HG02870 (cell line): Measurements from ENCODE around the gene SEMA3A.

Experiments used
- ATAC-seq: cut with Tn5 transposase; IDR thresholded peaks from one replicate; pipeline ENCODE4 v1.9.1; 2021; ENCODE audit warnings: mild to moderate bottlenecking, moderate library complexity; ENCODE audit not compliant: unreplicated experiment

Gene SEMA3A

DNA sequence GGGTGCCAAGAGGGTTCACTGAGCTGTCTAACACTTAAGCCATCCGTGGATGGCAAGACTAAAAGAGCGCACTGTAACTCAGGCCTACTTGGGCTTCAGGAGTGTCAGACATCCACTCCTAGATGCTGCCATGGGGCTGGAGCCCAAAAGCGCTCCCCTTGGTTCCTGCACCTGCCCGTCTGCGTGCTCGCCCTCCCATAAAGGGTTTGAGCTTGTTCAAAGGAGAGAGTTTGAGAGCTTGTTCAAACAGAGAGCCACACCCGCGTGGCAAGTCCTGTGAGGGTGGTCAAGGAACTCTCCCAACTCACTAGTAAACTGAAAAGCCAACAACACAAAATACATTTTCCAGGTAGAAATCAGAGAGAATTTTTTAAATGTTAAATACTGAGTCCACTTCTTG, 256.7 kb downstream of the SEMA3A start:
- ATAC-seq = no peak

GRCh38 chr7:83936056-83936708, 258.4 kb downstream of the SEMA3A start:
- peak; percentile 86 for ATAC-seq

DNA sequence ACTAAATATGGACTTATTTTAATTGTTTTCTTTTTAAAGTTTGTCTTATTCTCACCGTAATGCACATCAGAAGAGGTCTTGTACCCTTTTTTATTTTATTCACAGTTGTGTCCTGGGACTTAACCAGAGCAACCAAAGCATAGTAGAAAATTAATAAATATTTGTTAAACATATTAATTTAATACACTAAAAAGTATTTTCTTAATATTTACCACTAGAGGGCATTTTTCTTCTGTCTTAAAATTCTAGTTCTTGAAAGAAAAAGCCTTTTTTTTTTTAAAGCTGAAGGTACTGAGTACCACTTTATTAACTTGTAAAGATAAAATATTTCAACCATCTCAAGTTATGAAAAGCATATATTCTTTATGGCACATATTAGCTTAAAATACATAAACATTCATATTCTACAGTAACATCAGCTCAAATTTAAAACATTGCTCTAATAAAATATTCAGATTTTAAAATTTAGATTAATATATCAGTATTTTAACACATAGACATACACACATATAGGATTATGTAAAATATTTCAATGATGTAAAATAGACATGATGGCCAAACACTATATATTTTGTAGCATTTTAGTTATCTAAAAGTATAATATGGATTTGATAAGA, 260.4 kb downstream of the SEMA3A start:
- no peak for ATAC-seq

DNA sequence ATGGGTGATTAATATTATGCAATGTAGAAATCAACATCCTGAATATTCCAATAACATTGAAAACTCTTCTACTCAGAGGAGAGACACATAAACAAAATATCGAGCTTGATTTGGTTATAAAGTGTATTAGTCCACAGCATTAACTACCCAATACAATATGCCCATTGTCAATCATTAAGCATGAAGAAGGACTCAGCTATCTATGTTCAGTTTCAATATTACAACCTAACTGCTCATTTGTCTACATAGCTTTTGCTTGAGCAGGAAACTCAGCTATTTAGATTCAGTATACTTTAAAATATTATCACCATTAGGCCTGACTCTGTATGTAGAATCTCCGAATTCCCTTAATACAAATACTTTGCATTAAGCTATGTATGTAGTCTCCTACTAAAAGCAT, 262.6 kb downstream of the SEMA3A start:
- no peak for ATAC-seq

DNA sequence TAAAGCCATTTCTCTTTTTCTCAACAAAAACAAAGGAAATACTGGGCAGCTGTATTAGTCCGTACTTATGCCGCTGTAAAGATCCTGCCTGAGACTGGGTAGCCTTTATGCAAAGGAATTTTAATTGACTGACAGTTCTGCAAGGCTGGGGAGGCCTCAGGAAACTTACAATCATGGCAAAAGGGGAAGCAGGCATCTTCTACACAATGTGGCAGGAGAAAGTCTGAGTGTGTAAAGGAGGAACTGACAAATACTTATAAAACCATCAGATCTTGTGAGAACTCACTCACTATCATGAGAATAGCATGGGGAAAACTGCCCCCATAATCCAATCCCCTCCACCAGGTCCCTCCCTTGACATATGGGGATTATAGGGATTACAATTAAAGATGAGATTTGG, 264.3 kb downstream of the SEMA3A start:
- no peak for ATAC-seq

GRCh38 chr7:83925860-83926259, 268.7 kb downstream of the SEMA3A start:
- ATAC-seq = peak; percentile 65

DNA sequence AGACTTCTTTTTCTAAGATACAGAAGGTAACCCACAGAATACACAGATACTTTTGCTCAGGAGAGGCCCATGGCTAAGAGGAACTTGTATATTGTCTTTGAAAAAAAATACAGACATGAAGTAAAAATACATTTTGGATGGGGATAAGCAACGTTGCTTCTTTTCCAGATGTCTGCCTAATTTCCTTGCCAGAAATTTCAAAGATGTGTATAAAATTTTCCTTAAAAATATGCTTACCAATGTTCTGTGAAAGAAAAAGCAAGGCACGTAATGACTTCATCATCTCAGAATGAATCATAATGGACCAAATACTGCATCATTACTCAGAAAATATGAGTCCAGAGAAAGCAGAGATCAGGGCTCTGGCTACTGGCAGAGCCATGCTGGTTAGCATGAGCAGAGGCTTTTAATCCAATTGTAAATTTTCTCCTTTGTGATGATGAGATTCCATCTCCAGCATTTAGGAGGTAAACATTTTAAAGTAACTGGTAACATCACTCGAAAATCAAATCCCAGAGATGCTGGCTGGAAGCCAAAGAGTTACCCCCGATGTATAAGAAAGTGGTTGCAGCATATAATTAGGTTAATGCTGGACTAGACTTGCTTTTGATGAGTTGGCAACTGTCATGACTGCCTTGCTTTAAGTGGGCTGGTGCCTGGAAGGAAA, 272.5 kb downstream of the SEMA3A start:
- no peak for ATAC-seq

- no peak for ATAC-seq
Observed at GRCh38 chr7:83921271-83921940, 273.2 kb downstream of the SEMA3A start.

- no peak for ATAC-seq
Observed at GRCh38 chr7:83918142-83918541, 276.4 kb downstream of the SEMA3A start.

- ATAC-seq = no peak
Observed at GRCh38 chr7:83913174-83913573, 281.4 kb downstream of the SEMA3A start.

DNA sequence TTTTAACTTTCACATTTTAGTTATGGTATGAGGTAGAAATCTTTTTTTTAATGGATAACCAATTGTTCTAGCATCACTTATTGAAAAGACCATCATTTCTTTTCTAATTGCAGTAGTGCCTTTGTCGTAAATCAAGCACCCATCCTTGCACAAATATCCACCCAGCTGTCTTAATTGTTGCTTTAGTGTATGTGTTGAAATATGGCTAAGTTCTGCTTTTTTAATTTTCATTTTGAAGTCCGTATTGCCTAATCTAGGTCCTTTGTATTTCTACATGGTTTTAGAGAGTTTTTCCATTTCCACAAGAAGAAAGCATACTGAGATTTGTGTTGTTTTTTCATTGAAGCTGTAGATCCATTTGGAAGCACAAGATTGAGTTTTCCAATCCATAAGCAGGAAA, 286.1 kb downstream of the SEMA3A start:
- ATAC-seq = no peak
